ENCODE data around the gene VPREB1.
"Not testable (repeated sequence)": the region's sequence is repeated elsewhere in the genome, so short reads cannot be mapped to it uniquely, and the experiment has no call there.

The VPREB1 gene, protein sequence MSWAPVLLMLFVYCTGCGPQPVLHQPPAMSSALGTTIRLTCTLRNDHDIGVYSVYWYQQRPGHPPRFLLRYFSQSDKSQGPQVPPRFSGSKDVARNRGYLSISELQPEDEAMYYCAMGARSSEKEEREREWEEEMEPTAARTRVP

GRCh38 chr22:22244316-22245250, at the start of gene VPREB1:
Gene VPREB1, plus strand, starts transcription at chr22:22244786. Its CDS starts 28 bp downstream, at chr22:22244814.
- no peak for DNase-seq

DNA sequence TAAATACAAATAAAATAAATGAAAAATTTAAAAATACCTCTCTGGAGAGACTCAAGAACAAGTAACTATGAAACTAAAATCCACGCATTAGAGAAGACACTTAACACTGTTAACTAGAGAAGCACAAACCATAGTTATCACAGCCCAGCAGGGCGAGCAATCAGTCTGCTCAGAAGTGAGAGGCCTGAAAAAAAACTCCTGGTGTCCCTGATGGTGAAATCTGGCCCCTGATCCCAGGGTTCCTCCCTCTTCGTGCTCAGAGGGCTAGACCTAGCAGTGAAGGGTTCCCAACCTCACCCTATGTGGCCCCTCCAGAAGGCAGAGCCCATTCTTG, 49.7 kb upstream of the VPREB1 start:
- no peak for DNase-seq

- DNase-seq: peak; percentile 97
Measured at GRCh38 chr22:22195265-22196017, 49.1 kb upstream of the VPREB1 start.

- DNase-seq: no peak
Measured at GRCh38 chr22:22196018-22196533, 48.5 kb upstream of the VPREB1 start.

- no peak for DNase-seq
Measured at GRCh38 chr22:22196833-22197477, 47.6 kb upstream of the VPREB1 start.

- DNase-seq: no peak
Measured at GRCh38 chr22:22197993-22198402, 46.6 kb upstream of the VPREB1 start.

DNA sequence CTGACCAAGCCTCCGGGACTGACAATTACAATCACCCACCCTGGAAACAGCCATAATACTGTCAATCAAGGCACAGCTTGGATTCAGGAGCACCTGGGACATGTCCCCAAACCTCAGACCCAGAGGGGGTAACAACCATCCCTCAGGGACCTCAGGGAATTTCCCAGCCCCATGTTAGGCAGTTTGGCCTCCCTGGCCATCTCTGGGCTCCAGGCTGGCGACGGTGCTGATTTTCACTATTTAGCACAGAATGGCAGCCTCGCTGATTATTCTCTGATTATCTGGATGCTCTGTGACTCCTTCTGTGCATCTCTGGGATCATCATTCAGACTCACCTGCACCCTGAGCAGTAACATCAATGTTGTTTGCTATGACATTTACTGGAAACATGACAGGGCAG, 45.8 kb upstream of the VPREB1 start:
- no peak for DNase-seq

GRCh38 chr22:22199634-22200033, 45.0 kb upstream of the VPREB1 start:
- no peak for DNase-seq

DNA sequence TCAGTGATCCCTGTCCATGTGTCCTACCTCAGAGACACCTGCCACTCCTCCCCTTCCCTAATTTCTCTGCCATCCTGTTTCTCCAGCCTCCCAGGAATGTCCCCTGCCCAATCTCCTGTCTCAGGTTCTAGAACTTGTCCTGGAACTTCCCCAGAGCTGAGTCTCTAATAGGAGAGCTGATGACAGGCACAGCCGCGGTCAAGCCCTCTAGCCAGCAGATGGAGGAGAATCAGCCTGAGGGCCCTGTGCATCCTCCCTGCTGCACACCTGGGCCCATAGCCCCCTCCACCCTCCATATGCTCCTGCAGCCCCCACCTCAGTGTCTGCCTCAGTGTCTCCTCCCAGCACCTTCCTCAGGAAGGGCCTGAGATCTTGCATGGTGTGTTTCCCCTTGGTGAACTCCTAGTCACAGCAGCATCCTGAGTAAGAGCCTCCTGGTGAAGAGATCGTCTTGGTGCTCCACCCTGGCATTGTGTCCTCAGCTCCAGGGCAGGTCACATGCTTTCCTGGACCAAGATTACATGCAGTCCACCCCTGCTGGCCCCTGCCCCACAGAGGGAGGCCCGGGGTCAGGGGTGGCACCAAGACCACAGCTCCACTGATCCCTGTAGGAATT, 43.9 kb upstream of the VPREB1 start:
- no peak for DNase-seq

DNA sequence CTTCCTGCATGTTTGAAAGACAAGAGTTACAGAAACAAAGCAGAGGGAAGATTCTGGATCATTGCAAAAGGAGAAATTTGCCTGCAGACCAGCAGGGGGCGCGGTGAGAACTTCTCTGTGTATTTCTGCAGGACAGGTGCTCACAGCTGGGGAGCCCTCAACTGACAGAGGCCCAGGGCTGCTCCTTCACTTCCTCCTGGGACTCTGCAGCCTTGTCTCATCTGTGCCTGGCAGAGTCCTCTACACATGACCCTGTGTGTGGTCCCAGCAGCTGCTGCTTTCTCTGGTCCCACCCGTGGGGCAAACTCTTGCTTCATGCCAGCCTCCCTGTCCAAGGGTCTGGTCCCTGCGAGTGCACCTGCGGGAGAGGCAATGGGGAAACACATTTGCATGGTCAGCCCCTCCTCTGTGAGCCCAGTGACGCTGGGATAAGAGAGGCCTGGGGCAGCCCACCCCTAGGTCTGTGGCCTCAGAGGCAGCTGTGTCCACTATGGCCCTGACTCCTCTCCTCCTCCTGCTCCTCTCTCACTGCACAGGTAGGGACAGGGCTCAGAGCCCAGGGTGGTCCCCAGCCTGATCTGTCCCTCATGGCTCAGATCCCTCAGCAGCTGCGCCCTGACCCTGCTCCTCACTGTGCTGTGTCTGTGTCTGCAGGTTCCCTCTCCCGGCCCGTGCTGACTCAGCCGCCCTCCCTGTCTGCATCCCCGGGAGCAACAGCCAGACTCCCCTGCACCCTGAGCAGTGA, 43.2 kb upstream of the VPREB1 start:
- no peak for DNase-seq

GRCh38 chr22:22201930-22202343, 42.6 kb upstream of the VPREB1 start:
- DNase-seq: no peak

DNA sequence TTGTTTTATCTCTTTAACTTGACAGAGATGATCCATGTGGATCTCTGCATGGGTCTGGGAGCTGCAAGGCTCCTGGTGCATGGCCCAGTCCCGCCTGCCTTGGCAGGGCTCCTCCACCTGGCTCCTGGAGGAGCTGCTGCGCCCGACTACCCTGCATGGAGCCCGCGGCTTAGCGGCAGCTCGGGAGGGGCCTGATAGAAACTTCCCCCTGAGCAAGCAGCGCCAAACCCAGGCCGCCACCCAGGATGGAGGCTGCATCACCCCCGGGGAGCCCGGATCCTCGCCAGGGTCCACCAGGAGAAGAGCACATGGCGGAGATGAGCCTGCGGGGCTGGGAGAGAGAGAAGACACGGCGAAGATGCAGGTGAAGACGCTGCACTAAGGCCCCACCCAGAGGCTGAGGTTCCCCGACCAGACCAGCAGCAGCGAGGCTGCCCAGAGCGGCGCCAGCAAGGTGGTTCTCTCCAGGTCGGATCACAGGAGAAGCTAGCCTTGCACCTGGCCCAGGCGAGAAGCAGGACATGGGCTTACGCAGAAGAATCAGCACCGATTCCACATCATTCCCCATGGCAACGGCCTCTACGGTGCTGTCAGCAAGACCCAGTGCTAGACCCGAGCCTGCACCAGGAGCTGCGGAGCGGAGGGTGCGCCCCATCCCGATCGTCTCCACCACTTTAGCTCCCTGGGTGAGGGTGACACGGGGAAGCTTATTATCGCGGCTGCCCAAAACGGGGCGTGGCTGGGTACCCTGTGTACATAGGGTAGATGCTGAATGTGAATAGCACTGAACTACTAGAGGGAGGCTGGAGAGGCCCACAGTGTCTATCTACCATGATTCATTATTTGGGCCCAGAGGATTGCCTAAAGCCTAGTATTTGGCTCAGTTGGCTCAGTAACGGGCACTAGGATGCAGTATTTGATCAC, 41.3 kb upstream of the VPREB1 start:
- DNase-seq: no peak

GRCh38 chr22:22207845-22208564, 36.6 kb upstream of the VPREB1 start:
- peak; percentile 98 for DNase-seq

GRCh38 chr22:22208652-22209051, 35.9 kb upstream of the VPREB1 start:
- no peak for DNase-seq

GRCh38 chr22:22209080-22209640, 35.4 kb upstream of the VPREB1 start:
- DNase-seq: not testable (repeated sequence)

GRCh38 chr22:22210375-22210774, 34.2 kb upstream of the VPREB1 start:
- DNase-seq: peak; percentile 81

DNA sequence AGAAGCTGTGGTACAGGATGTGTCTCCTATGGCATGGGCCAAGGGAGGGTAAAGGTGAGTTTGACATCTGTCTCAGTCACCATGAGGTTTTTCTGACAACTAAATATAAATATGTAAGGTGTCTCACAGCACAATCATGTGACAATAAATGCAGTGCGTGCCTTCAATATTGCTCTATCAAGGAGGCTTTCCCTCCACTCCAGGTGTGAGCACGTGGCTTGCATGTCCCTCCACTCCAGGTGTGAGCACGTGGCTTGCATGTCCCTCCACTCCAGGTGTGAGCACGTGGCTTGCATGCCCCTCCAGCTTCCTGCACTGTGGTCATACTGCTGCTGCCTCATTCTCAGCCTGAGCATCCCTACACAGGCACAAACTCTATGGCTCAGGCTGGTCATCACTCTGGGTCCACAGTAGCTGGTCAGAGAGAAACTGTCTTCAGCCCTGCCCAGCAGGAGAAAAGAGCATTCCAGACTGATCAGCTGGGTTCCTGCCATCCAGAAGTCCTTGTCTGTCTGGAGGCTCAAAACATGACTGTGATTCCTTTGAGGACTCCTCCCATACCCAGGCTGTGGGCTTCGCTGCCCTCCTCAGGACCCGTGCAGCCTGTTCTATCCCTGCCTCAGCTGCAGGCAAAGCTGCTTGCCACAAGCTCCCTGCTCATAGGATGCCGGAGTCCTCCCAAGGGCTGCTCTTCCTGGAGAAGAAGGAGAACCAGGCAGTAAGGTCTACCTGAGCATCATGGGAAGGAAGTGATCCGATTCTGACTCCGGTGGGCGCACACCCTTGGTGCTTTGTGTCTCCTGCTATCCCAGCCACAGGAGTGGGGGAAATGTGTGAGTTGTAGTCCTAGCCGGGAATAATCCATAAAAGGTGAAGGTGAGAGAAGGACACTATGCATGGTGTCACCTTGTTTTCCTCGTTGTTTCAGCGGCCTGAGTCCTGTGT, 33.4 kb upstream of the VPREB1 start:
- DNase-seq: no peak

DNA sequence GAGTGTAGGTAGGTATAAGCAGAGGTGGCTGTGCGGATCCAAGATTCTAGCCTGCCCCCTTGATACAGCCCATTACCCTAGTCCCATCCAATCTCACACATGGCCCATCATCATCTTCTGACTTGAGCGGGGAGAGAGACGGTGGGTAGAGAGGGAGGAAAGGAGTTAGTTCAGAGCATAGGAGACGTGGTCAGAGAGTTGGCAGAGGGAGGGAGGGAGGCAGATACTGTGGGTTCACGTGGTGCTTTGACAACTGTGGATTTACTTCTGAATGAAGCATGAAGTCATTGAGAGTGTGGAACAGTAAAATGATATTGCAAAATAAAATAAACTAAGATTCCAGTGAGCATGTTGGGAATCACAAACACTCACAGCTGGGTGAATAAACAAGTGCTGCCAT, 31.4 kb upstream of the VPREB1 start:
- DNase-seq: no peak
